Measurements from ENCODE around the gene ST14.

DNA sequence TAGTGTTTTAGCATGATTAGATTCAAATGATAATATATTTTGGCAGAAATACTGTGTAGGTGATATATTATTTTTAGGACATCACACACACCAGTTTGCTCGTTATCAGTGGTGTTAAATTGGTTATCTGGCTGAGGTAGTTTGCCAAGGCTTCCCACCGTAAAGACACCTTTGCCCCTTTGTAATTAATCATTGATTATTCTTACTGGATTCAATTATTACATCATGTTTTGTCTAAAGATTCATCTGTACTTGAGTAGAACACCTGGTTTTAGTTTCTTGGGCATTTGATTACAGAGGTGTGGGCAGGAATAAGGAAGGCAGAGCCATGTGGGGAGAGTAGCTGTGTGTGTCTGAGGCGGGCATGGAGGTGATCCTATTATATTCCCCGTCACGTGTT, 39.5 kb upstream of the ST14 start:
- TF ChIP-seq, protein P1, sequence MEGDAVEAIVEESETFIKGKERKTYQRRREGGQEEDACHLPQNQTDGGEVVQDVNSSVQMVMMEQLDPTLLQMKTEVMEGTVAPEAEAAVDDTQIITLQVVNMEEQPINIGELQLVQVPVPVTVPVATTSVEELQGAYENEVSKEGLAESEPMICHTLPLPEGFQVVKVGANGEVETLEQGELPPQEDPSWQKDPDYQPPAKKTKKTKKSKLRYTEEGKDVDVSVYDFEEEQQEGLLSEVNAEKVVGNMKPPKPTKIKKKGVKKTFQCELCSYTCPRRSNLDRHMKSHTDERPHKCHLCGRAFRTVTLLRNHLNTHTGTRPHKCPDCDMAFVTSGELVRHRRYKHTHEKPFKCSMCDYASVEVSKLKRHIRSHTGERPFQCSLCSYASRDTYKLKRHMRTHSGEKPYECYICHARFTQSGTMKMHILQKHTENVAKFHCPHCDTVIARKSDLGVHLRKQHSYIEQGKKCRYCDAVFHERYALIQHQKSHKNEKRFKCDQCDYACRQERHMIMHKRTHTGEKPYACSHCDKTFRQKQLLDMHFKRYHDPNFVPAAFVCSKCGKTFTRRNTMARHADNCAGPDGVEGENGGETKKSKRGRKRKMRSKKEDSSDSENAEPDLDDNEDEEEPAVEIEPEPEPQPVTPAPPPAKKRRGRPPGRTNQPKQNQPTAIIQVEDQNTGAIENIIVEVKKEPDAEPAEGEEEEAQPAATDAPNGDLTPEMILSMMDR (IDR thresholded peaks at IDR 0.05), result no peak
- TF ChIP-seq EP300 (IDR thresholded peaks at IDR 0.05) (no peak), POLR2AphosphoS5 (IDR thresholded peaks at IDR 0.05) (no peak), POLR2A (IDR thresholded peaks at IDR 0.05) (no peak)
